Stimulated activated CD4-positive, alpha-beta T cell treated with anti-CD3 and anti-CD28 coated beads, Interleukin-2, amount 100 ng/mL, for 24 hours (primary cell): ENCODE measurements around the gene RBL2.
"Not testable (repeated sequence)": the region's sequence is repeated elsewhere in the genome, so short reads cannot be mapped to it uniquely, and the experiment has no call there.

Experiments used
- DNase-seq, 2 donors: peaks; one replicate each; pipeline ENCODE4 v3.0.0-alpha.2; 2020

Gene RBL2

DNA sequence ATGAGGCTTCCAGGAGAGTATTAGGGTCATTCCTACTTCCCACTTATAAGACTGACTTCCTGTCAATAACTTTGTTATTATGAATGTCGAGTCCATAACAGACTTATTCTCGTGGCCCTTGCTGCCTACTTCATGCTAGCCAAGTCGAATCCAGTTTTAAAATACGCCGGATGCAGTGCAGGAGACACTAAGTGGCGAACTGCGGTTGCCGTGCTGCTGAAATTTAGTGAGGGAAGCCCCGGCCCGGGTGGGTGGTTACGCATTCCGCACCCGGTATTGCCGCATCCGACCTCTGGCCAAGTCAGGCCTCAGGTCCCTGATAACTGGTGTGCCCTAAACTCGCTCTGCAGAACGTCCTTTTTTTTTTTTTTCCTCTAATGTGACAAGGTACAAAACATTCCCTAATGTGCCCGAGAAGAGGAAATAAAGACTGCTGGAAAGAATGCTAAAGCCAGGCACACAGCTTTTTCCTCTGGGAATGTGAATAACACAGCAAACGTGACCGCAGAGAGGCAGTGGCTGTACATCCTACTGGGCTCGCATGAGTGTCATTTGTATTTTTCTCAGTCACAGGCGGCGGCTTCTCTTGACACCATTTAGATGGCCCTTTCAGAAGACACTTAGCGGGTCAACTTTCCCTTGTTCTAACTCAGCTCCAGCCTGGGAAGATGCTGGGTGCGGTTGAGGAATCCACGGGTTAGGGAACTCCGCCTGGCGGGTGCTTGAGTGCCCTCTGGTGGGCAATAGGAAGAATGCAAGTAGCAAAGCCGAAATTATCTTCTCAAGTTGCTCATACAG, 75.8 kb downstream of the RBL2 start:
- DNase-seq: peak; percentile 48 to 54

DNA sequence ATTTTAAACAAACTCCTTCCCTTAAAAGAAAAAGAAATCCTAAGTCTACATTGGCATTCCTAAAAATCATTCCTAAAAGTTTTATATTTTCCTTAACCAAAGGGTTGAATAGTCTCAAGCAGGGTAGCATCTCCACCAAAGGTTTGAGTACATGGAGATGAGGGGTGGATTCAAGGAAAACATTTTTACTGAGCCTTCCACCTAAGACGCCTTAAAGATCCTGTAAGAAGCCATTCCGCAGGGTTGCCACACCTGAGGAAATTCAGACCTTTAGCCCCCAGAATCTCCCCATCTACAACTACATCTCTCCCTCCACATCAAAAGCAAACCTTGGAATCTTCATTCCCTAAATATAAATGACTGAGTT, 76.4 kb downstream of the RBL2 start:
- no peak for DNase-seq

DNA sequence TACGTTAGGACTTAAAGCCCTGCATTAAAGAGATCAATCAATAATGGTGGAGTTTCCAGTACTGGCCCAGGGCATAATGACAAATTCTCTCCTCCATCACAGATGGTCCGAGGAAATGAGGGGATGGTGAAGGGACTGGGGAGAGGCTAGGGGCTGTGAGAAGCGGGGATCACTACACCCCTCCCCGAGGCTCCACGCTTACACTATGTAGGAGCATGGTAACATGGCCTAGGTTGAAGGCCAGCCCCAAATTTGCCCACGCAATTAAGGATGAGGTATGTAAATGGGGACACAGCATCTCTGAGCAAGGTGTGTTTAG, 76.8 kb downstream of the RBL2 start:
- DNase-seq: no peak

- no peak for DNase-seq
These were observed 77.4 kb downstream of the RBL2 start for GRCh38 chr16:53511403-53512280.

- not testable (repeated sequence) for DNase-seq
These were observed 78.5 kb downstream of the RBL2 start for GRCh38 chr16:53512795-53513194.

- no peak for DNase-seq
These were observed 81.0 kb downstream of the RBL2 start for GRCh38 chr16:53515259-53515658.

GRCh38 chr16:53515811-53516210, 81.5 kb downstream of the RBL2 start:
- no peak for DNase-seq

GRCh38 chr16:53517851-53518250, 83.6 kb downstream of the RBL2 start:
- no peak for DNase-seq

- peak; percentile 68 to 72 for DNase-seq
These were observed 84.5 kb downstream of the RBL2 start for GRCh38 chr16:53518550-53519416.

DNA sequence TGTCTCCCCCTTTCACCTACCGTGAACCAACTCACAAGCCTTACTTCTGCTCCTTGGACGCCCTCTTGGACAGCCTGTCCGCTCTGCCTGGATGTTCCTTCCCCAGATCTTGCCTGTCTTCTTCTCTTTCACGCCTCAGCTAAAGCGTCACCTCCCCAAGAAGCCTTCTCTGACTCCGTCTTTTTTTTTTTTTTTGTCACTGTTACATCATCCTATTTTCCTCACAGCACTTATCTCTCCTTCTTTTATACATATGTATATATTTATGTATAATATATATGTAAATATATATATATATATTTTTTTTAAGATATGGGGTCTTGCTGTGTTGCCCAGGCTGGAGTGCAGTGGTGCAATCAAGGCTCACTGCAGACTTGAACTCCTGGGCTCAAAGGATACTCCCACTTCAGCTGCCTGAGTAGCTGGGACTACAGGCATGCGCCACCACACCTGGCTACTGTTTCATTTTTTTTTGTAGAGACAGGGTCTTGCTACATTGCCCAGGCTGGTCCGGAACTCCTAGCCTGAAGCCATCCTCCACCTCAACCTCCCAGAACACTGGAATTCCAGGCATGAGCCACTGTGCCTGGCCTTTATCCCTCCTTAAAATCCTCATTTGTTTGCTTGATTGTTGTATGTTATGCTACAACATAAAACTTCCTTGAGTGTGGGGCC, 85.3 kb downstream of the RBL2 start:
- DNase-seq: no peak

DNA sequence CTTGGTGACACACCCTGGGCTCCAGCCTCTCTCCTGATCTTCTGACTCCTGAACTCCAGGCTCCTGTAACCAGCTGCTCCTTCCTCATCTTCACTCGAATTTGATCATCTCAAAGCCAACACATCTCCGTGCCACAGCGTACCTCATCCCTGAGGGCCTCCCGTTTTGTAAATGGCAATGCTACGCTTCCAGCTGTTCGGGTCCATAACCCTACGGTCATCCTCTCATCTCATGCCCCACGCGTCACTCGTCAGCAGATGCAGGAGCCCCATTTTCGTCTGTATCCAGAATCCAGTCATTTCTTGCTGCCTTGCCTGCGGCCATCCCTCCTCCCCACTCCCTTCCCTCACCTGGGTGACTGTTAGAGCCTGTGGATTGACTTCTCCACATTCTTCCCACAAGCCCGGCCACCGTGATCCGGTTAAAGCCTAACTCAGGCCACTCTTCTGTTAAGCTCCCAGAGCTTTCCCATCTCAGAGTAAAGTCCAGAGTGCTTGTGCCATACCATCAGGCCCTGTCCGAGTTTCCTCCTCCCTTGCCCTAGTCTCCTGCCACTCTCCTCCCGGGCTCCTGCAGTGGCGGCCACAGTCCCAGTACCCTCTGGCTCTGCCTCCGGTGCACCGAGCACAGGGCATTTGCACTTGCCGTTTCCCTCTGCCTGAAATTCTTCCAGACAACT, 89.0 kb downstream of the RBL2 start:
- DNase-seq: no peak

GRCh38 chr16:53523971-53524548, 89.8 kb downstream of the RBL2 start:
- DNase-seq: no peak

GRCh38 chr16:53528797-53529196, 94.5 kb downstream of the RBL2 start:
- DNase-seq: no peak

DNA sequence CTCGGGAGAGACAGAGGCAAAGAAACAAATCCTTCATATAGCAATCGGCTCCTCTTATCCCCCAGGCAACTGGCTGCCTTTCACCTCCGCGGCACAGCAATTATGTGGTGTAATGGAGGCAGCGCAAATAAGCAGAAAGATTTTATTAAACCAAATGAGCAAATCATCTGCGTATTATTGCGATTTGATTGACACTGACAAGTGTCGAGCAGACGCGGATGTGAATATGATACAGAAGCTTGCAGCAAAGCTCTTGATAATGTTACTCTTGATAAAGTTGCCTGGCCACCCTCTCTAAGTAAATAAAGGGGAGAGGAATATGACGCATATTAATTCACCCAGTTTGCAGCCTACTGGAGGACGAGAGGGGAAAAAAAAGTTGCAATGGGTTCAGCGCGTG, 95.2 kb downstream of the RBL2 start:
- DNase-seq: no peak

DNA sequence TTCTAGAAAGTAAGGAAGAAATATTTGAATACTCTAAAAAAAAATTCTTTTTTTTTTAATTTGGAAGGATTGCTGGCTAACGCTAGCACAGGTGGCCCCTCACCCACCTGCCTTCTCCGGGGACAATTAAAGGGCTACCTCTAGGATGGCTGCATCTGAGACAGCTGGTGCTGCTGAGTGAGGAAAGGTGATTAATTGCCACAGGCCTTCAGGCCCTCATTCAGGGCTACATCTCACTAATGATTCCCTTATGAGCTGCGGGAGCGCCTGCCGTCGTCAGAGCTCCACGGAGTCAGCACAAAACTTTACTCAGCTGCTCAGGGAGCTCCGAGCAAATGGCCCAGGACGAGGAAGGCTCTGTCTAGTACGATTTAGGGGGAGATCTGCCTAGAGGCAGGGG, 95.8 kb downstream of the RBL2 start:
- DNase-seq: no peak

DNA sequence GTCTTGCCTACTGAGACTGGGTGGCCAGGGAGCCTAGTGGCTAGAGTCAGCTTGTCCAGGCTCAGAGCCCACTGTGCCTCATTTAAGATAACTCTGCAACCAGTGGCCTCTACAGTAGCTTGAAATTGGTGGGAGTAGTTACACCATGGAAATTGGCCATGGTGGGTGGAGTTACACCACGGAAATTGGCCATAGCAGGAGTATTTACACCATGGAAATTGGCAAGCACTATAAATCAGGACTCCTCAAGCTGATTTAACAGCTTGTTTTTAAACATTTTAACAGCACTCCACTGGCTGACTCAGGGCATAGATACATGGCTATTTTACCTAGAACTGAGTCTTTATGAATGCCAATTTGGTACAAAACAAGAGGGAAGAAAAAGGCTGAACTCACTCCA, 96.5 kb downstream of the RBL2 start:
- no peak for DNase-seq

- no peak for DNase-seq
These were observed 99.9 kb downstream of the RBL2 start for GRCh38 chr16:53534206-53534605.

GRCh38 chr16:53537626-53538025, 103.4 kb downstream of the RBL2 start:
- no peak for DNase-seq

DNA sequence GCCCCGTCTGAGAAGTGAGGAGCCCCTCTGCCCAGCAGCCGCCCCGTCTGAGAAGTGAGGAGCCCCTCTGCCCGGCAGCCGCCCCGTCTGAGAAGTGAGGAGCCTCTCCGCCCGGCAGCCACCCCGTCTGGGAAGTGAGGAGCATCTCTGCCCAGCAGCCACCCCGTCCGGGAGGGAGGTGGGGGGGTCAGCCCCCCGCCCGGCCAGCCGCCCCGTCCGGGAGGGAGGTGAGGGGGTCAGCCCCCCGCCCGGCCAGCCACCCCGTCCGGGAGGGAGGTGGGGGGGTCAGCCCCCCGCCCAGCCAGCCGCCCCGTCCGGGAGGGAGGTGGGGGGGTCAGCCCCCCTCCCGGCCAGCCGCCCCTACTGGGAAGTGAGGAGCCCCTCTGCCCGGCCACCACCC, 105.1 kb downstream of the RBL2 start:
- DNase-seq: not testable (repeated sequence)

- not testable (repeated sequence) for DNase-seq
These were observed 105.8 kb downstream of the RBL2 start for GRCh38 chr16:53539759-53540718.
